HCT116 (cell line): ENCODE results near the gene PDE2A. TPM values are rescaled to one million over a fixed set of nuclear protein-coding genes. Genes with fewer than 3 reads are reported as not detected.

ENCODE experiments used
- ATAC-seq: fragments of 200-7000 bp; cut with Tn5 transposase; 2 replicates; pipeline ENCODE4 v1.9.1; 2020; ENCODE audit warnings: mild to moderate bottlenecking, moderate library complexity
- BruUV-seq: library from RNA; stranded (reverse); fragments of 400-500 nt; replicated peaks from 2 replicates; lab custom pipeline; 2021; lab: Mats Ljungman, UMichigan
- CTCF ChIA-PET: fragments of 300-600 bp; sonication (Branson Sonifier 250); formaldehyde crosslinking; loops from one replicate; lab custom pipeline; 2021; ENCODE audit warnings: antibody characterized with exemption; lab: Charles Lee
- POLR2A ChIA-PET: fragments of 300-600, 350-600 bp; sonication (Branson Sonifier 250); formaldehyde crosslinking; loops from one replicate; lab custom pipeline; 2021; ENCODE audit warnings: antibody characterized with exemption; lab: Charles Lee
- RAD21 ChIA-PET, 2 experiments: fragments of 300-600 bp; sonication (Branson Sonifier 250); formaldehyde crosslinking; loops; one replicate each; lab custom pipeline; 2023; ENCODE audit warnings: low total read pairs in 2 of 2; ENCODE audit not compliant: uncharacterized antibody in 2 of 2, unreplicated experiment in 2 of 2, low non-redundant PET in 1 of 2; lab: Charles Lee
- DNase-seq: peaks from one replicate; pipeline ENCODE4 v3.0.0-alpha.2; 2010; ENCODE audit warnings: low read depth, low spot score
- H2AFZ ChIP-seq: fragments of 200-600 bp; shearing (Covaris generic), sonication (generic); 2 replicates; pipeline ENCODE4 v1.6.1; 2017; ENCODE audit warnings: low read depth, mixed run types, mixed read lengths, antibody characterized with exemption, low read length; ENCODE audit not compliant: poor library complexity, severe bottlenecking
- H3K27ac ChIP-seq: 2 replicates; pipeline ENCODE4 v1.5.1; 2012; ENCODE audit warnings: low read depth, low read length
- H3K27me3 ChIP-seq: fragments of 200-600 bp; sonication (generic); 2 replicates; pipeline ENCODE4 v1.6.1; 2016; ENCODE audit warnings: mixed run types, low read length, mixed read lengths; ENCODE audit not compliant: insufficient read depth
- H3K36me3 ChIP-seq, 2 experiments: fragments of 200-500 bp in 1 of 2; fragments of 200-600 bp in 1 of 2; sonication (Bioruptor generic) in 1 of 2; sonication (generic) in 1 of 2; 2 replicates each; pipeline versions ENCODE4 v1.5.1 to v1.6.1; 2014 to 2016; ENCODE audit warnings: low read length in 2 of 2, inconsistent platforms in 1 of 2, mixed read lengths in 1 of 2, mixed run types in 1 of 2; ENCODE audit not compliant: insufficient read depth in 2 of 2, control insufficient read depth in 1 of 2
- H3K4me1 ChIP-seq, 2 experiments: fragments of 200-600 bp in 1 of 2; sonication (generic) in 1 of 2; 2 replicates each; pipeline versions ENCODE4 v1.5.1 to v1.6.1; 2012 to 2017; ENCODE audit warnings: low read length in 2 of 2, inconsistent platforms in 1 of 2, mild to moderate bottlenecking in 1 of 2, mixed read lengths in 1 of 2, mixed run types in 1 of 2, moderate library complexity in 1 of 2; ENCODE audit not compliant: insufficient read depth in 2 of 2, control insufficient read depth in 1 of 2
- H3K4me2 ChIP-seq: fragments of 200-600 bp; sonication (generic); 2 replicates; pipeline ENCODE4 v1.6.1; 2017; ENCODE audit warnings: mixed run types, low read length, mixed read lengths
- H3K4me3 ChIP-seq, 2 experiments: fragments of 200-600 bp in 1 of 2; sonication (generic) in 1 of 2; replicated peaks in 1 of 2; 2 replicates each; pipeline ENCODE4 v1.5.1; 2011 to 2016; ENCODE audit warnings: low read length in 2 of 2, control low read depth in 1 of 2, low read depth in 1 of 2, mild to moderate bottlenecking in 1 of 2, mixed read lengths in 1 of 2, mixed run types in 1 of 2
- H3K79me2 ChIP-seq: fragments of 200-600 bp; sonication (generic); 2 replicates; pipeline ENCODE4 v1.6.1; 2017; ENCODE audit warnings: mild to moderate bottlenecking, mixed run types, low read length, moderate library complexity, mixed read lengths; ENCODE audit not compliant: insufficient read depth
- H3K9ac ChIP-seq: fragments of 200-600 bp; sonication (generic); 2 replicates; pipeline ENCODE4 v1.6.1; 2016; ENCODE audit warnings: low read length, mixed read lengths
- H3K9me2 ChIP-seq: fragments of 200-600 bp; sonication (generic), shearing (Covaris generic); 2 replicates; pipeline ENCODE4 v1.6.1; 2017; ENCODE audit warnings: mixed run types, mild to moderate bottlenecking, moderate library complexity; ENCODE audit not compliant: insufficient read depth
- H3K9me3 ChIP-seq, 2 experiments: fragments of 200-500 bp in 1 of 2; fragments of 200-600 bp in 1 of 2; sonication (Bioruptor generic) in 1 of 2; sonication (generic) in 1 of 2; 2 replicates each; pipeline ENCODE4 v1.6.1; 2014 to 2017; ENCODE audit warnings: low read length in 2 of 2, mixed read lengths in 2 of 2, inconsistent platforms in 1 of 2, low read depth in 1 of 2, mild to moderate bottlenecking in 1 of 2, mixed run types in 1 of 2, moderate library complexity in 1 of 2; ENCODE audit not compliant: control insufficient read depth in 1 of 2, insufficient read depth in 1 of 2
- H4K20me1 ChIP-seq: fragments of 200-600 bp; sonication (generic), shearing (Covaris generic); 2 replicates; pipeline ENCODE4 v1.6.1; 2017; ENCODE audit warnings: mixed run types, mild to moderate bottlenecking, moderate library complexity; ENCODE audit not compliant: insufficient read depth
- ELF1 ChIP-seq: IDR thresholded peaks from 2 replicates; pipeline ENCODE4 v1.6.1; 2012; ENCODE audit warnings: low read depth, borderline replicate concordance
- POLR2AphosphoS5 ChIP-seq: IDR thresholded peaks from 2 replicates; pipeline ENCODE4 v1.6.1; 2011; ENCODE audit warnings: mild to moderate bottlenecking, low read depth, low read length, moderate library complexity
- YY1 ChIP-seq: IDR thresholded peaks from 2 replicates; pipeline ENCODE4 v1.6.1; 2011; ENCODE audit warnings: low read length, low read depth, moderate library complexity, mild to moderate bottlenecking; ENCODE audit not compliant: insufficient replicate concordance; ENCODE audit errors: extremely low read depth
- ZFX ChIP-seq: fragments of 450-650 bp; IDR thresholded peaks from 2 replicates; pipeline ENCODE4 v1.6.1; 2017
- intact Hi-C: fragments of 100-400 bp; cut with micrococcal nuclease; formaldehyde crosslinking; loops from 2 replicates; pipeline ENCODE4 v1.10.0; 2022
- total RNA-seq: library from RNA; stranded (reverse); gene quantifications from one replicate; pipeline ENCODE4 v1.2.1, GENCODE V29; 2021; ENCODE audit not compliant: unreplicated experiment

PDE2A gene
- total RNA-seq, 1 experiment from 2014 or later, result 7.6 TPM

GRCh38 chr11:72668629-72669347 lies 5.4 kb downstream of the PDE2A start:
- no peak for TF ChIP-seq POLR2AphosphoS5

GRCh38 chr11:72665911-72666472 lies 8.2 kb downstream of the PDE2A start:
- RAD21 ChIA-PET, result no interaction called here
- H3K4me3 ChIP-seq, result no peak overlapping the region
- CTCF ChIA-PET, result interaction anchor here (0.9 kb wide), 1 partner anchor 18 kb away, joined by 3 read pairs; no protein-coding TSS in a partner anchor
- H3K9ac ChIP-seq, result no peak overlapping the region
- H3K9me3 ChIP-seq, result peaks cover 9 to 15% of the 10 kb centered on the region in 2 experiments; a peak in 2 of 4 replicates
- intact Hi-C loops, result no loop called here
- POLR2A ChIA-PET, result no interaction called here
- H3K4me1 ChIP-seq, result no peaks in the 10 kb centered on the region
- H3K4me2 ChIP-seq, result no peak overlapping the region
- DNase-seq (no peak), ATAC-seq (no peak)
- no peaks in the 10 kb centered on the region for H3K79me2 ChIP-seq
- H2AFZ ChIP-seq, result no peak overlapping the region
- TF ChIP-seq YY1 (no peak), ZFX (no peak), ELF1 (no peak)
- no peaks in the 10 kb centered on the region for H3K27me3 ChIP-seq
- no peaks in the 10 kb centered on the region for H3K36me3 ChIP-seq
- no peaks in the 10 kb centered on the region for H3K9me2 ChIP-seq
- BruUV-seq, result no TSS peak
- no peaks in the 10 kb centered on the region for H4K20me1 ChIP-seq
- no peak overlapping the region for H3K27ac ChIP-seq

More at GRCh38 chr11:72668629-72669347, 5.4 kb downstream of the PDE2A start:
- Histone ChIP-seq H3K79me2 (no peaks in the 10 kb centered on the region), H3K9ac (no peak overlapping the region), H3K4me3 (no peak overlapping the region), H3K27me3 (peaks cover 12% of the 10 kb centered on the region; the same call in 1 of the 2 replicates), H3K9me3 (peaks cover 9 to 15% of the 10 kb centered on the region in 2 experiments; a peak in 2 of 4 replicates), H3K27ac (no peak overlapping the region), H2AFZ (no peak overlapping the region), H3K9me2 (no peaks in the 10 kb centered on the region), H3K36me3 (no peaks in the 10 kb centered on the region), H4K20me1 (no peaks in the 10 kb centered on the region), H3K4me1 (no peaks in the 10 kb centered on the region), H3K4me2 (no peak overlapping the region)
- POLR2A ChIA-PET, result no interaction called here
- ATAC-seq (no peak), DNase-seq (no peak)
- RAD21 ChIA-PET, result no interaction called here
- CTCF ChIA-PET, result interaction anchor here (0.9 to 1.0 kb wide), 2 partner anchors 9 to 15 kb away, joined by 3 to 4 read pairs; no protein-coding TSS in a partner anchor
- intact Hi-C loops, result no loop called here
- no TSS peak for BruUV-seq
